ENCODE results near the gene GATAD2B.

DNA sequence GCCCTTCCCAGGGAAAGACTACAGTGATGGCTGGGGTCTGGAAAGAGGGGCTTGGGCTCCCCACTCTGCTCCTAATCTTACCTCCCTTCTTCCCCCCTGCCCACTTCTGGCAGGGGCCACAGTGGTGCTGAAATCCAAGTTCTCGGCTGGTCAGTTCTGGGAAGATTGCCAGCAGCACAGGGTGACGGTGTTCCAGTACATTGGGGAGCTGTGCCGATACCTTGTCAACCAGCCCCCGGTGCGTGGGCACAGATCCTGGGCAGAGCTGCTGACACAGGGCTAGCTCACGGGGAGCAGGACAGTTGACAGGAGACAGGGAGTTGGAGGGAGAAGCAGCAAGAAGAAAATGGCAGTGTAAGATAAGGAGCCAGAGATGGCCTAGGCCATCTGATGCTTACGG is 145.1 kb downstream of the GATAD2B start:
- TF ChIP-seq, protein P1, sequence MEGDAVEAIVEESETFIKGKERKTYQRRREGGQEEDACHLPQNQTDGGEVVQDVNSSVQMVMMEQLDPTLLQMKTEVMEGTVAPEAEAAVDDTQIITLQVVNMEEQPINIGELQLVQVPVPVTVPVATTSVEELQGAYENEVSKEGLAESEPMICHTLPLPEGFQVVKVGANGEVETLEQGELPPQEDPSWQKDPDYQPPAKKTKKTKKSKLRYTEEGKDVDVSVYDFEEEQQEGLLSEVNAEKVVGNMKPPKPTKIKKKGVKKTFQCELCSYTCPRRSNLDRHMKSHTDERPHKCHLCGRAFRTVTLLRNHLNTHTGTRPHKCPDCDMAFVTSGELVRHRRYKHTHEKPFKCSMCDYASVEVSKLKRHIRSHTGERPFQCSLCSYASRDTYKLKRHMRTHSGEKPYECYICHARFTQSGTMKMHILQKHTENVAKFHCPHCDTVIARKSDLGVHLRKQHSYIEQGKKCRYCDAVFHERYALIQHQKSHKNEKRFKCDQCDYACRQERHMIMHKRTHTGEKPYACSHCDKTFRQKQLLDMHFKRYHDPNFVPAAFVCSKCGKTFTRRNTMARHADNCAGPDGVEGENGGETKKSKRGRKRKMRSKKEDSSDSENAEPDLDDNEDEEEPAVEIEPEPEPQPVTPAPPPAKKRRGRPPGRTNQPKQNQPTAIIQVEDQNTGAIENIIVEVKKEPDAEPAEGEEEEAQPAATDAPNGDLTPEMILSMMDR (IDR thresholded peaks at IDR 0.05; ENCODE audit: low read length): no peak
- TF ChIP-seq EZH2 (IDR thresholded peaks at IDR 0.05; ENCODE audit: borderline replicate concordance, low read length): no peak

Data from OCI-LY1 (cell line).